ENCODE data around the gene FOSB. TPM values are rescaled to one million over a fixed set of nuclear protein-coding genes. Genes with fewer than 3 reads are reported as not detected.

The FOSB gene
- polyA plus RNA-seq, 2 of the 4 experiments (the other 2 are of a cell fraction): 0.57 to 48.8 TPM

GRCh38 chr19:45448425-45448756, 19.4 kb upstream of the FOSB start:
- FAIRE-seq: no peak
- TF ChIP-seq USF2 (IDR thresholded peaks at IDR 0.05) (no peak), JUN (IDR thresholded peaks at IDR 0.05) (no peak), FOSL2 (IDR thresholded peaks at IDR 0.05) (no peak), FOSL2 (CRISPR knock-in tag; IDR thresholded peaks at IDR 0.05) (no peak), KDM1A (IDR thresholded peaks at IDR 0.05; ENCODE audit: low read depth) (0 out of 2 replicates have a peak, but pooled peaks have one; percentile 13), RNF2 (IDR thresholded peaks at IDR 0.05; ENCODE audit: borderline replicate concordance, low read depth) (no peak), RCOR1 (IDR thresholded peaks at IDR 0.05; ENCODE audit: low read depth, low read length) (no peak)
- Histone ChIP-seq H3K4me1 (peaks cover 36% of the 10 kb centered on the region), H3K9me3 (no peaks in the 10 kb centered on the region), H3K27ac (peak overlapping the region in 1 of 2 experiments; percentile 5; a peak in 1 of 6 replicates), H3K4me2 (peak overlapping the region; percentile 90; the same call in 1 of the 3 replicates), H3K4me3 (no peak overlapping the region)
- no peak for DNase-seq (ENCODE audit: low read depth in 1 of 2, low spot score in 1 of 2)
- ATAC-seq: no peak
- WGBS (ENCODE audit: missing lambda C conversion rate): 87% methylated on average over 3 of the region's 3 CpGs
- CTCF ChIA-PET: interaction anchor here (0.7 to 27.6 kb wide), 7 partner anchors 10 to 733 kb away, joined by 3 to 1883 read pairs (median 18); partner anchors contain the start of gene FOSB
- POLR2A ChIA-PET: interaction anchor here (1.3 kb wide), 1 partner anchor 30 kb away, joined by 3 read pairs; no protein-coding TSS in a partner anchor

GRCh38 chr19:45448887-45449299, 18.9 kb upstream of the FOSB start:
- ChIA-PET CTCF (interaction anchor here (1.0 to 27.6 kb wide), 6 partner anchors 11 to 193 kb away, joined by 3 to 1883 read pairs (median 18); partner anchors contain the start of gene FOSB), POLR2A (interaction anchor here (1.3 kb wide), 1 partner anchor 30 kb away, joined by 3 read pairs; no protein-coding TSS in a partner anchor)
- H3K4me2 ChIP-seq: peak overlapping the region; percentile 90; the same call in 2 of the 3 replicates
- WGBS (ENCODE audit: missing lambda C conversion rate): 40% methylated on average over 7 of the region's 7 CpGs
- H3K9me3 ChIP-seq: no peaks in the 10 kb centered on the region
- DNase-seq (ENCODE audit: low read depth in 1 of 2, low spot score in 1 of 2) (no peak), ATAC-seq (no peak), FAIRE-seq (no peak)
- H3K4me1 ChIP-seq: peaks cover 41% of the 10 kb centered on the region
- TF ChIP-seq CEBPB (IDR thresholded peaks at IDR 0.05): no peak
- no peak for TF ChIP-seq FOSL2 (IDR thresholded peaks at IDR 0.05)
- peak; percentile 40; the same call in 1 of the 2 replicates for TF ChIP-seq FOSL2 (CRISPR knock-in tag; IDR thresholded peaks at IDR 0.05)
- no peak for TF ChIP-seq HOXB5 (CRISPR knock-in tag; IDR thresholded peaks at IDR 0.05)
- peak; percentile 50; the same call in 1 of the 2 replicates for TF ChIP-seq USF2 (IDR thresholded peaks at IDR 0.05)
- no peak overlapping the region for H3K4me3 ChIP-seq
- peak overlapping the region; percentile 14 to 90; a peak in 3 of 6 replicates for H3K27ac ChIP-seq

- ChIA-PET CTCF (interaction anchor here (1.3 to 27.6 kb wide), 5 partner anchors 12 to 35 kb away, joined by 3 to 1883 read pairs (median 18); partner anchors contain the start of gene FOSB), POLR2A (no interaction called here)
- FAIRE-seq (no peak), ATAC-seq (peak in 1 of 2 experiments; percentile 7; a peak in 3 of 6 replicates), DNase-seq (ENCODE audit: low read depth in 1 of 2, low spot score in 1 of 2) (no peak)
- Histone ChIP-seq H3K4me2 (peak overlapping the region; percentile 90), H3K4me3 (peak overlapping the region; percentile 65), H3K9me3 (no peaks in the 10 kb centered on the region), H3K27ac (peak overlapping the region; percentile 73 to 90), H3K4me1 (peaks cover 46% of the 10 kb centered on the region)
- 62% methylated on average over 5 of the region's 5 CpGs for WGBS (ENCODE audit: missing lambda C conversion rate)
- TF ChIP-seq USF2 (IDR thresholded peaks at IDR 0.05): no peak
- TF ChIP-seq TFCP2L1 (CRISPR knock-in tag; IDR thresholded peaks at IDR 0.05): peak; percentile 82; the same call in 1 of the 2 replicates
Observed at GRCh38 chr19:45450012-45450333, 17.8 kb upstream of the FOSB start.

- Histone ChIP-seq H3K4me3 (peak overlapping the region; percentile 65), H3K9me3 (no peaks in the 10 kb centered on the region), H3K4me2 (peak overlapping the region; percentile 90), H3K4me1 (peaks cover 54% of the 10 kb centered on the region), H3K27ac (peak overlapping the region; percentile 77 to 90)
- 20% methylated on average over 26 of the region's 28 CpGs for WGBS (ENCODE audit: missing lambda C conversion rate)
- peak; percentile 1 to 8 for ATAC-seq
- no peak for DNase-seq (ENCODE audit: low read depth in 1 of 2, low spot score in 1 of 2)
- no peak for FAIRE-seq
- ChIA-PET POLR2A (interaction anchor here (0.6 to 1.3 kb wide), 3 partner anchors 17 to 286 kb away, joined by 3 to 5 read pairs (median 4); partner anchors contain the start of gene FOSB), CTCF (interaction anchor here (0.9 to 33.4 kb wide), 3 partner anchors 14 to 28 kb away, joined by 3 to 1883 read pairs (median 109); partner anchors contain the start of genes ERCC1 and FOSB)
- TF ChIP-seq FOXS1 (CRISPR knock-in tag; IDR thresholded peaks at IDR 0.05) (no peak), CBX8 (IDR thresholded peaks at IDR 0.05) (no peak), JUN (IDR thresholded peaks at IDR 0.05) (no peak), HOXA7 (CRISPR knock-in tag; IDR thresholded peaks at IDR 0.05) (peak; percentile 84; the same call in 1 of the 2 replicates), BCL3 (IDR thresholded peaks at IDR 0.05) (0 out of 3 replicates have a peak, but pooled peaks have one; percentile 5), ATOH8 (CRISPR knock-in tag; IDR thresholded peaks at IDR 0.05; ENCODE audit: low read depth) (0 out of 2 replicates have a peak, but pooled peaks have one; percentile 20), TFCP2L1 (CRISPR knock-in tag; IDR thresholded peaks at IDR 0.05) (0 out of 2 replicates have a peak, but pooled peaks have one; percentile 55), TP53 (CRISPR knock-in tag; IDR thresholded peaks at IDR 0.05) (peak; percentile 58; the same call in 1 of the 2 replicates), USF2 (IDR thresholded peaks at IDR 0.05) (peak; percentile 51; the same call in 1 of the 2 replicates), HOXB5 (CRISPR knock-in tag; IDR thresholded peaks at IDR 0.05) (0 out of 2 replicates have a peak, but pooled peaks have one; percentile 6), ZC3H11A (IDR thresholded peaks at IDR 0.05) (no peak)
Observed at GRCh38 chr19:45451131-45451849, 16.5 kb upstream of the FOSB start.
